Measurements from ENCODE around the gene RFXANK. TPM values are rescaled to one million over a fixed set of nuclear protein-coding genes. Genes with fewer than 3 reads are reported as not detected.
A peak's percentile ranks its signal among the peaks of the same experiment; 100 is the strongest.
"Not testable (repeated sequence)": the region's sequence is repeated elsewhere in the genome, so short reads cannot be mapped to it uniquely, and the experiment has no call there.

RFXANK gene
- total RNA-seq, 2 donors from 2014 or later: 20.1 to 36.6 TPM

DNA sequence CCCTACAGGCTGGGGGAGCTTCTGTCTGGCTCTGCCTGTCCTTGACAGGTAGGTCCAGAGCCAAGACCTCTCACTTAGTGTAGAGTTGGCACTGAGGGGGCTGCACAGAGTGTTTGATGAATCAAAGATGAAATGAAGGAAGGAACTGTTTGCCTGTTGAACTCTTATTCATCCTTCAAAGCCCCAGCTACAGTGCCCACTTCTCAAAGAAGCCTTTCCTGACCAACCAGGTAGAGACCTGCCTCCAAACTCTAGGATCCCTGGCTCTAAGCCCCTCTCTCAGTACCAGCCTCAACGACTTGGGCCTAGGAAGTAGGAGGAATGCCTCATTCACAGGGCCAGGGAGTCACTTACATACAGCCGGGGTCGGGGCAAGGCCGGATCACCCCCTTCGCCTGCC, 44.7 kb upstream of the RFXANK start:
- no peak for DNase-seq (ENCODE audit: low spot score)
- no peaks in the 10 kb centered on the region for H3K36me3 ChIP-seq
- no peaks in the 10 kb centered on the region for H3K27me3 ChIP-seq
- H3K4me1 ChIP-seq: peaks cover 0 to 6% of the 10 kb centered on the region in 2 donors
- no peak overlapping the region for H3K27ac ChIP-seq
- TF ChIP-seq, protein P1, sequence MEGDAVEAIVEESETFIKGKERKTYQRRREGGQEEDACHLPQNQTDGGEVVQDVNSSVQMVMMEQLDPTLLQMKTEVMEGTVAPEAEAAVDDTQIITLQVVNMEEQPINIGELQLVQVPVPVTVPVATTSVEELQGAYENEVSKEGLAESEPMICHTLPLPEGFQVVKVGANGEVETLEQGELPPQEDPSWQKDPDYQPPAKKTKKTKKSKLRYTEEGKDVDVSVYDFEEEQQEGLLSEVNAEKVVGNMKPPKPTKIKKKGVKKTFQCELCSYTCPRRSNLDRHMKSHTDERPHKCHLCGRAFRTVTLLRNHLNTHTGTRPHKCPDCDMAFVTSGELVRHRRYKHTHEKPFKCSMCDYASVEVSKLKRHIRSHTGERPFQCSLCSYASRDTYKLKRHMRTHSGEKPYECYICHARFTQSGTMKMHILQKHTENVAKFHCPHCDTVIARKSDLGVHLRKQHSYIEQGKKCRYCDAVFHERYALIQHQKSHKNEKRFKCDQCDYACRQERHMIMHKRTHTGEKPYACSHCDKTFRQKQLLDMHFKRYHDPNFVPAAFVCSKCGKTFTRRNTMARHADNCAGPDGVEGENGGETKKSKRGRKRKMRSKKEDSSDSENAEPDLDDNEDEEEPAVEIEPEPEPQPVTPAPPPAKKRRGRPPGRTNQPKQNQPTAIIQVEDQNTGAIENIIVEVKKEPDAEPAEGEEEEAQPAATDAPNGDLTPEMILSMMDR (IDR thresholded peaks at IDR 0.05): no peak
- no peaks in the 10 kb centered on the region for H3K9me3 ChIP-seq
- no peak overlapping the region for H3K4me3 ChIP-seq

DNA sequence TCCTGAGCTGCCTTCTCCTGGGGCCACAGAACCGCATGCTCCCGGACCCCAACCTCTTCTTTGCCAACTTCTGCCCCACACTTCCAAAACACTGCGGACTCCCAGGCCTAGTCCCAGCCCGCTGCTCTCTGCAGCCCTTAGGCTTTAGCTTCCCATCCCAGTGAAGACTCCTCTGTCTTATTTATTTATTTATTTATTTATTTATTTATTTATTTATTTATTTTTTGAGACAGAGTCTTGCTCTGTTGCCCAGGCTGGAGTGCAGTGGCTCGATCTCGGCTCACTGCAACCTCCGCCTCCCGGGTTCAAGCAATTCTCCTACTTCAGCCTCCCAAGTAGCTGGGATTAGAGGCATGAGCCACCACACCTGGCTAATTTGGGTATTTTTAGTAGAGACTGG, 43.6 kb upstream of the RFXANK start:
- H3K27me3 ChIP-seq; H3K4me1 ChIP-seq; DNase-seq (ENCODE audit: low spot score); H3K36me3 ChIP-seq; H3K27ac ChIP-seq; H3K4me3 ChIP-seq; H3K9me3 ChIP-seq: not testable (repeated sequence)

DNA sequence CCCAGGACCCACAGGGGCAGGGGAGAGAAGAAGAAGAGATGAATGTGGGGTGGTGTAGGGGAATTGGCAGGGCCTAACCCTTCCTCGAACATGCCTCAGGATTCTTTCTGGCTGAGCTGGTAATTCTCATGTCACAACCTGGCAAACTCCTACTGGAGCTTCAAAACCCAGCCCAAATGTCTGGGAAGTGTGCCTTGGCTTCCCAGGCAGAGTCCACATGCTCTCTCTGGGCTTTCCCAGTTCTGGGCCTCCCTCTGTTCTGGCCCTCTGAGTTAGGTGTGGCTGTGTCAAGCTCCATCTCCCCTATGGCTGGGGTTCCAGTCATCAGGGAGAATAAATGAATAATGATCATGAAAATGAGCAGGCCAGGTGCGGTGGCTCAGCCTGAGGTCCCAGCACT, 42.6 kb upstream of the RFXANK start:
- Histone ChIP-seq H3K27ac (no peak overlapping the region), H3K9me3 (no peaks in the 10 kb centered on the region), H3K27me3 (no peaks in the 10 kb centered on the region), H3K4me1 (peaks cover 0 to 6% of the 10 kb centered on the region in 2 donors), H3K36me3 (no peaks in the 10 kb centered on the region), H3K4me3 (no peak overlapping the region)
- DNase-seq (ENCODE audit: low spot score): no peak
- TF ChIP-seq, protein P1 (IDR thresholded peaks at IDR 0.05): no peak

DNA sequence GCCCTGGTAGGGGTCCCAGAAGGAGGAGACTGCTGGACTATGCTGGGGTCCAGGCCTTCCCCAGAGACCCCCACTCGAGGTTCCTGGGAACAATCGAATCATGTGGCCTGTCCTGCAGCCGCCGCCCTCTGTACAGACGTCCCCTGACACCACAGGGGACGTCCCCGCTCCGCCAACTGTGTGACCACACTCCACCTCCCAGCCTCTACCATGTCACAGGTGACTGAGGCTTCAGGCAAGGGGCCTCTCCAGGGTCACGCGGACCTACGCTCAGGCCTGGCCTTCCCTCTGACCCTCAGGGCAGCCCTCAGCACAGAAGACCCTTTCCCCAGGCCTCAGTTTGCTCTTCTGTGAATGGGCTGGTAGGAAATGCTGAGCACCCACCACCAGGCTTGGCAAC, 40.6 kb upstream of the RFXANK start:
- no peak overlapping the region for H3K27ac ChIP-seq
- H3K4me3 ChIP-seq: no peak overlapping the region
- no peaks in the 10 kb centered on the region for H3K27me3 ChIP-seq
- peaks cover 0 to 5% of the 10 kb centered on the region in 2 donors for H3K9me3 ChIP-seq
- H3K36me3 ChIP-seq: no peaks in the 10 kb centered on the region
- TF ChIP-seq, protein P1 (IDR thresholded peaks at IDR 0.05): no peak
- DNase-seq (ENCODE audit: low spot score): no peak
- no peaks in the 10 kb centered on the region for H3K4me1 ChIP-seq

DNA sequence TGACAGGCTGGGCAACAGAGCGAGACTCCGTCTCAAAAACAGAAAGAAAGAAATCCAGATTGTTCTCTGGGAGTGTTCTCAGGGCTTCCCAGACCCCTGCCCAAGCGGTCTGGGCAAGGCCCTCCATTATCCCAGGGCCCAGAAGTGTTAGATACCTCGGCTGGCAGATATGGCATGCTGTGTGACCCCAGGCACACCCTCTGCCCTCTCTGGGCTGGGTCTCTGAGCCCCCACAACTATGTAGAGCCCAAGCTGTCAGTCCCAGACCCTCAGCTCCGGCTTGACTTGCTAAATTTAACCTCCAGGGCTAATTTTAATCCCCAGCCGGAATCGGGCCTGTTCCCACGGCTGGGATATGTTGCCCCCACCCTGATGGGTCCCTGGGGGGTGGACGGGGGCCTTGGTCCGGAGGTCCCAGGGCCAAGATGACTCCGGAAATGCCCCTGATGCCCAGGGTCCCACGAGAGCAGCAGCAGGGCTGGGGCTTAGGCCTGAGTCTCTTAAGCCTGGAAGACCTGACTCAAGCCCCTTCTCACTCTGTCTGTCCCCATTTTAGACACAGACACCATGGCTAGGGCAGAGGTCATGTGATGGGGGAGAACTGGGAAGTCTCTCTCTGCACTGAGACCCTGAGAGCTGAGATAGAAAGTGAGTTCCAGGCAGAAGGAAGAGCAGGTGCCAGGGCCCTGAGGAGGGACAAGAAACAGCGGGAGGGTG, 39.2 kb upstream of the RFXANK start:
- no peak for DNase-seq (ENCODE audit: low spot score)
- TF ChIP-seq, protein P1 (IDR thresholded peaks at IDR 0.05): no peak
- no peaks in the 10 kb centered on the region for H3K4me1 ChIP-seq
- no peak overlapping the region for H3K4me3 ChIP-seq
- no peaks in the 10 kb centered on the region for H3K27me3 ChIP-seq
- H3K9me3 ChIP-seq: peaks cover 0 to 5% of the 10 kb centered on the region in 2 donors
- H3K36me3 ChIP-seq: no peaks in the 10 kb centered on the region
- peak overlapping the region in 1 of 2 donors; percentile 16 for H3K27ac ChIP-seq

DNA sequence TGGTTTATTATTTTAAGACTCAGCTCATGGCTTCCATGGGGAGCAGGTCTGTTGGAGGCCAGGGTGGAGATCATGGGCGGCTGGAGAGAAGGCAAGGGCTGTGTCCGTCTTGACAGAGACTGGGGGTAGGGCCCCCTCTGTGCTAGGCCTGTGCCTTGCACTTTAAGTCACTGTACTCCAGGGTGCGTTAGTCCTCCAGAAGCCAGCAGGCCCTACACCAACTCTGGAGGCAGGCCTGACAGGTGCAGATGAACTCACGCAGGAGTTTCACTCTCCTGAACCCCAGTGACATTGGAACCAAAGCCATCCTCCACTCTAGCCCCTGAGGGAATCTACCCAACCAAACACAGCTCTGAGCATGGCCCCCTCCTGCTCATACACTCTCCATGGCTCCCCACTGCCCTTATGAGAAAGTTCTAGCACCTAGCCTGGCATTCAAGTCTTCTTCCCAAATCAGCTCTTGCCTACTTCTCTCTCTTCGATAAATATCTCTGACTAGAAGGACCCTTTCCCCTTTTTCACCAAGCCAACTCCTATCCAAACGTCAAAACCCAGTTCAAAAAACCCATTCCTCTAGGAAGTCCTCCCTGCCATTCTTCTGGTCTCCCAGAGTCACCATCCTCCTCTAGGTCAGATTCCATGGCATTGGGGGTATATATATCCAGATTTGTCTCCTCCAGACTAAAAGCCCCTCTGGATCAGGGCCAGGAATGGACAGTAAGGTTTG, 37.1 kb upstream of the RFXANK start:
- Histone ChIP-seq H3K4me1 (no peaks in the 10 kb centered on the region), H3K36me3 (no peaks in the 10 kb centered on the region), H3K27ac (no peak overlapping the region), H3K4me3 (no peak overlapping the region), H3K9me3 (peaks cover 0 to 5% of the 10 kb centered on the region in 2 donors), H3K27me3 (no peaks in the 10 kb centered on the region)
- TF ChIP-seq, protein P1 (IDR thresholded peaks at IDR 0.05): no peak
- DNase-seq (ENCODE audit: low spot score): no peak
